NCI-H82 treated with DMSO at 0.1 percent for 48 hours (cell line): ENCODE data around the gene TUFT1.
"Not testable (repeated sequence)": the region's sequence is repeated elsewhere in the genome, so short reads cannot be mapped to it uniquely, and the experiment has no call there.

ENCODE experiments used
- DNase-seq: peaks from one replicate; lab custom pipeline; 2025; ENCODE audit not compliant: unreplicated experiment; lab: John Stamatoyannopoulos, UW

TUFT1 gene

DNA sequence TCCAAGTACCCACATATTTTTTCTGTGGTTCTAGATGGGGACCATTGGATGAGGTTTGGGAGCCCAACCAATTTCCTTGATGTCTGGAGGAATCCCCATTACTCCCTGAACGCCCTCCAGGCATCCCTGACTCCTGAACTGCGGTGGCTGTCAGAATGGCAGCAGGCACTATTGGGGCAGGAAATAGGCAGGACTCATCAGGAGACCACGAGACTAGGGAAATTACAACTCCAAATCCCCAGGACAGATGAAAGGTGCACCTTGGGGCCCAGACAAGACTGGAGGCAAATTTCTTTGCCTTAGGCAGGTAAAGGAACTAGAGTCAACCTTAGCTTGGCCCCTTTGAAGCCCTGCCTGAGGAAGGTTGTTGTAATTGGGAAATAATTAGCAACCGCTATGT lies 27.8 kb upstream of the TUFT1 start:
- no peak for DNase-seq

DNA sequence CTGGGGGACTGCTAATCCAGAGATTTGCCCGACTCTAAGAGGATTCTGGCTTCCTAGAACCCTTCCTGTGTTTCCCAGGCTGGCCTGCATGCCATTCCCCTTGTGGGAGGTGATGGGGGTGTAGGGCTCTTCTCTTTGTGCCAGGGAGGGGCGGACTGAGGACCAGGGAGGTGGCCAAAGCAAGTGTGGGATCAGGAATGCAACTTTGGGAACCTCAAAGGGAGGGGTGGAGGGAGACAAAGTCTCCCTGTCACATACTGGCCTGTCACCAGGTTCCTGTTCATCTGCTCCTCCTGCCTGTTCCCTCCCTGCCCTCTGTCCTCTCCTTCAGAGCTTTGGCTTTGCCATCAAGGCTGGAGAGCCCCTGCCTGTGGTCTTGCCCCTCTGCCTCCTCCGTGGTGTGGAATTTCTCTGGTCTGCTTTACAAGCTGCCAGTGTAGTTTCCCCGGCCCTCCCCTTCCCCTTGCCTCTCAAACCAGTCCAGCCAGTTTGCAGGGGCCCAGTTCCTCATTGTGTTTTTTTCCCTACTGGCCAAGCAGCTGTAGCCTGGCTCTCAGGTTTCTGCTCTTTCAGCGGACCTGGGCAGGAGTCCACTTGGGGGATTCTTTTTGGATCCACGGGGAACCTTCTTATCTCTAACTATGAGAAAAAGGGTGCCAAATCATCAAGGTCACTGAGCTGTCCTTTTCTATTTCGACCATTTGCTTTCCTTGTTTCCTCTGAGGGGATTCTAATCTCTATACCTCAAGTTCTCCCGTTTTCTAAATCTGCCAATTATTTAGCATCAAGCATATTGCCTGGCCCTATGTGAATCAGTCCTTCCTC lies 27.1 kb upstream of the TUFT1 start:
- DNase-seq, result no peak

- no peak for DNase-seq
Measured at GRCh38 chr1:151513626-151514121, 26.4 kb upstream of the TUFT1 start.

- DNase-seq, result no peak
Measured at GRCh38 chr1:151514366-151514765, 25.7 kb upstream of the TUFT1 start.

DNA sequence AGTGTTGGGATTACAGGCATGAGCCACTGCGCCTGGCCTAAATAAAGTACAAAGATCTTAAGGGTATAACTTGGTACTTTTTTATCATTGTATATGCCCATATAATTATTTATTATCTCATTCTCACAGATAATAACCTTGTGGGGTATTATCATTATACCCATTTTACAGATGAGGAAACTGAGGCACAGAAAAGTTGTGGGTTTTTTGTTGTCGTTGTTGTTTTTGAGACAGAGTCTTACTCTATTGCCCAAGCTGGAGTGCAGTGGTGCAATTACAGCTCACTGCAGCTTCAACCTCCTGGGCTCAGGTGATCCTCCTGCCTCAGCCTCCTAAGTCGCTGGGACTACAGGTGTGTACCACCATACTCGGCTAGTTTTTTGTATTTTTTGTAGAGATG lies 24.8 kb upstream of the TUFT1 start:
- DNase-seq, result no peak

DNA sequence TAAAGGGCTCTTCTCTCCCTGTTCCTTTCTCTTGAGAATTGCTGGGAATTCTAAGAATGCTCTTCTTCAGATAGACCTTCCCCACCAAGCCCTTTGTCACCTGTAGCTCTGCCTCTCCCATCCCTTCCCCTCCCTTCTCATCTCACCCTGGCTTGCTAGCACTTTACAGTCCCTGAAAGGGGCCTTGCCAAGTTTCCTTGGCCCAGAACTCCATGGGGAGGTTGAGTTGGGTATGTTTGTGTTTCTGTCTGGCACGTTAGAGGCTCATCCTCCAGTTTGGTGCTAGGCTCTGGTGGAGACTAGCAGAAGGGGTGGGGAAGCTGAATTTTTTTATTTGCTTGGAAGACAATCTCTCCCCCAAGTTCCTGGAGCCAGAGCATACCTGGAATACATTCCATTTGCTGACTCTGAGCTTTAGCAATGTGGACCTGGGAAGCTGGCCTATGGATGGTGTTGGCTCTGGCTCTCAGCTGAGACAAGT lies 24.0 kb upstream of the TUFT1 start:
- DNase-seq, result no peak

DNA sequence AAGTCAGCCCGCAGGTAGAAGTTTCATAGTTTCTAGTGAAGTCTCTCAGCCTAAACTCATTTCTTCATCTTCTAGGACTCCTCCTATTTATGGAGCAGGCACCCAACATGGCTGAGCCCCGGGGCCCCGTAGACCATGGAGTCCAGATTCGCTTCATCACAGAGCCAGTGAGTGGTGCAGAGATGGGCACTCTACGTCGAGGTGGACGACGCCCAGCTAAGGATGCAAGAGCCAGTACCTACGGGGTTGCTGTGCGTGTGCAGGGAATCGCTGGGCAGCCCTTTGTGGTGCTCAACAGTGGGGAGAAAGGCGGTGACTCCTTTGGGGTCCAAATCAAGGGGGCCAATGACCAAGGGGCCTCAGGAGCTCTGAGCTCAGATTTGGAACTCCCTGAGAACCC lies 21.7 kb upstream of the TUFT1 start:
- no peak for DNase-seq

GRCh38 chr1:151518936-151519335 lies 21.2 kb upstream of the TUFT1 start:
- DNase-seq, result no peak

GRCh38 chr1:151519667-151520066 lies 20.4 kb upstream of the TUFT1 start:
- DNase-seq, result no peak

- DNase-seq, result no peak
Measured at GRCh38 chr1:151520359-151520758, 19.8 kb upstream of the TUFT1 start.

GRCh38 chr1:151522427-151522826 lies 17.7 kb upstream of the TUFT1 start:
- not testable (repeated sequence) for DNase-seq

- no peak for DNase-seq
Measured at GRCh38 chr1:151523326-151523725, 16.8 kb upstream of the TUFT1 start.

DNA sequence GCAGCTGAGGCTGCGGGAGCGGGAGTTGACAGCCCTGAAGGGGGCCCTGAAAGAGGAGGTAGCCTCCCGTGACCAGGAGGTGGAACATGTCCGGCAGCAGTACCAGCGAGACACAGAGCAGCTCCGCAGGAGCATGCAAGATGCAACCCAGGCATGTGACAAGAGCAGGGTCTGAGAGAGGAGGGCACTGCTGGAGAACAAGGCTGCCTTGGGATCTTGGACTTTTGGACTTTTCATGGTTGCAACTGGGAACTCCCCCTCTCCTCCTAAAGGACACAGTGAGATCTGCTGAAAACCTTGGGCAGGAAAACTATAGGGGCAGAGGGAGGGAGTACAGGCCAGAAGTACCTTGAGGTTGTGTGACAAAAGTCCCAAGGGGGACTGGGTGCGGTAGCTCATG lies 15.4 kb upstream of the TUFT1 start:
- no peak for DNase-seq

DNA sequence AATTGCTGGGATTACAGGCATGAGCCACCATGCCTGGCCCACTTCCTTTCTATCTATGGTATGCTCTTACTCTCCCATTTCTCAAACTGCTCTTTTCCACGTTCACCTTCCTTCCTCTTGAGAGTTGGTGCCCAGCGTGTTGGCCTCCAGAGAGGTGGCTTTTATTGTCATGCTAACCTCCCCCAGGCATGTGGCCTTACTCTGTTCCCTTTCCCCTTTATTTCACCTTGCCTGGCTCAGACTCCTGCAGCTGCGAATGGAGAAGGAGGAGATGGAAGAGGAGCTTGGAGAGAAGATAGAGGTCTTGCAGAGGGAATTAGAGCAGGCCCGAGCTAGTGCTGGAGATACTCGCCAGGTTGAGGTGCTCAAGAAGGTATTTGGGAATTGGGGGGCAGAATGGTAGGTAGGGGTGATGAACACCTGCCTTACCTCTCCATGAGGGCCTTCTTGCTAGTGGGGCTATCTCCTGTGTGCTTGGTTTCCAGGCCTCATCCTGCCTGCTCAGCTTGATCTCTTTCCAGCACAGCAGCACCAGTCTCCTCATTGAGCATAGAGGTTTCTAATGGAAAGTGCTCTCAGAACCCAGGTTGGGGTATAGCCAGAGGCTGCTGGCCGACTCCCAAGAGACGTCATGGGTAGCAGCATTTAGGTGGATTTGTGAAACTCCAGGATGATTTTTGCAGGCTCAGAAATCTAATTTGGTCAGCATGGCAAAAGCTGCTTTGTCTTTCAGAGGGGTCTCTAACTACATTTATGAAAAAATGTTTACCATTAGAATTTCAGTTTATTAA lies 13.2 kb upstream of the TUFT1 start:
- no peak for DNase-seq

DNA sequence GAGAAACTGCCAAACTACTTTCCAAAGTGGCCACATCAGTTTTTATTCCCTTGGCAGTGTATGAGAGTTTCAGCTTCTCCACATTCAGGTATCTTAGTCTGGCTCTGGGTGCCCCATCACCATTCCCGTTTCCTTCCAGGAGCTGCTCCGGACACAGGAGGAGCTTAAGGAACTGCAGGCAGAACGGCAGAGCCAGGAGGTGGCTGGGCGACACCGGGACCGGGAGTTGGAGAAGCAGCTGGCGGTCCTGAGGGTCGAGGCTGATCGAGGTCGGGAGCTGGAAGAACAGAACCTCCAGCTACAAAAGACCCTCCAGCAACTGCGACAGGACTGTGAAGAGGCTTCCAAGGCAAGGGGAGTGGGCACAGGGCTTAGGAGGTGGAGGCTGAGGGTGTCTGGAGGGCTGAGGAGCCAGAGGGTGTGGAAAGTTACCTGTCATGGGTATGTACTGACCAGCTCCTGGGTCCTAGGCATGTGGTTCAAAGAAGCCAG lies 10.9 kb upstream of the TUFT1 start:
- DNase-seq, result no peak

DNA sequence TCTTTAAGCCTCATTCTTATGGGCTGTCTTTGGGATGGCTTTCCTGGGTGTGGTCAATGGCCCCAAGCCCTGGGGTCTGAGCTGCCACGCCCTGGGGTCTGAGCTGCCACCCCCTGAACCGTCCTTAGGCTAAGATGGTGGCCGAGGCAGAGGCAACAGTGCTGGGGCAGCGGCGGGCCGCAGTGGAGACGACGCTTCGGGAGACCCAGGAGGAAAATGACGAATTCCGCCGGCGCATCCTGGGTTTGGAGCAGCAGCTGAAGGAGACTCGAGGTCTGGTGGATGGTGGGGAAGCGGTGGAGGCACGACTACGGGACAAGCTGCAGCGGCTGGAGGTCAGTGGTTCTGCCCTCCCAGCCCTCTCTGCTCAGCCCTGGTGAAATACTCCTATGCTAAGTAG lies 10.3 kb upstream of the TUFT1 start:
- no peak for DNase-seq

DNA sequence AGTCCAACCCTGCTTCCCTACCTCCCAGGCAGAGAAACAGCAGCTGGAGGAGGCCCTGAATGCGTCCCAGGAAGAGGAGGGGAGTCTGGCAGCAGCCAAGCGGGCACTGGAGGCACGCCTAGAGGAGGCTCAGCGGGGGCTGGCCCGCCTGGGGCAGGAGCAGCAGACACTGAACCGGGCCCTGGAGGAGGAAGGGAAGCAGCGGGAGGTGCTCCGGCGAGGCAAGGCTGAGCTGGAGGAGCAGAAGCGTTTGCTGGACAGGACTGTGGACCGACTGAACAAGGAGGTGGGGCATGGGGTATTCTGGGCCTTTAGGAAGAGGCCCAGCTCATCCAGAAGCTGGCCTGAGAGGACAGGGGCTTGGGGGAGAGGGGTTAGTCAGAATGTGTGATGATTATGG lies 9.6 kb upstream of the TUFT1 start:
- no peak for DNase-seq

- DNase-seq, result no peak
Measured at GRCh38 chr1:151533870-151534269, 6.2 kb upstream of the TUFT1 start.

- peak; percentile 9 for DNase-seq
Measured at GRCh38 chr1:151534662-151535278, 5.3 kb upstream of the TUFT1 start.

GRCh38 chr1:151535326-151536271 lies 4.5 kb upstream of the TUFT1 start:
- no peak for DNase-seq
